ENCODE data around the gene ARMC2.

- TF ChIP-seq CTCF (conservative IDR thresholded peaks at IDR 0.05; ENCODE audit: low read depth, low read length) (no peak), EZH2phosphoT487 (IDR thresholded peaks at IDR 0.05; ENCODE audit: borderline replicate concordance, low read length) (no peak), EZH2 (IDR thresholded peaks at IDR 0.05; ENCODE audit: low read length, unreplicated experiment) (no peak)
These were observed 25.8 kb upstream of the ARMC2 start for GRCh38 chr6:108822401-108822800.
